GM12801 (cell line): ENCODE measurements around the gene CENPF.

Experiments
- CTCF ChIP-seq: IDR thresholded peaks from one replicate; pipeline ENCODE4 v1.5.1; 2011; ENCODE audit warnings: control low read depth; ENCODE audit not compliant: insufficient read length; ENCODE audit errors: extremely low read depth

CENPF gene

GRCh38 chr1:214643030-214643429 lies 40.0 kb downstream of the CENPF start:
- TF ChIP-seq CTCF, result no peak

GRCh38 chr1:214645712-214646111 lies 42.7 kb downstream of the CENPF start:
- TF ChIP-seq CTCF, result no peak

- no peak for TF ChIP-seq CTCF
Measured at GRCh38 chr1:214648801-214649200, 45.8 kb downstream of the CENPF start.

- no peak for TF ChIP-seq CTCF
Measured at GRCh38 chr1:214649607-214650006, 46.6 kb downstream of the CENPF start.

GRCh38 chr1:214650664-214651063 lies 47.7 kb downstream of the CENPF start:
- TF ChIP-seq CTCF, result no peak

GRCh38 chr1:214657299-214657698 lies 54.3 kb downstream of the CENPF start:
- TF ChIP-seq CTCF, result no peak

- no peak for TF ChIP-seq CTCF
Measured at GRCh38 chr1:214658175-214658574, 55.2 kb downstream of the CENPF start.

- TF ChIP-seq CTCF, result no peak
Measured at GRCh38 chr1:214658785-214659184, 55.8 kb downstream of the CENPF start.
